CD4-positive, CD25-positive, alpha-beta regulatory T cell (primary cell): ENCODE data around the gene TUBB. TPM values are rescaled to one million over a fixed set of nuclear protein-coding genes. Genes with fewer than 3 reads are reported as not detected.

ENCODE experiments used
- ATAC-seq, 2 donors: fragments of 150-1000 bp; cut with Tn5 transposase; one replicate each; pipeline ENCODE4 v1.10.0; 2021; ENCODE audit warnings: low read depth in 2 of 2, moderate number of reproducible peaks in 2 of 2, moderate library complexity in 1 of 2
- DNase-seq, 3 donors: peaks; one replicate each; pipeline versions ENCODE4 v3.0.0 to v3.0.0-alpha.2; 2012 to 2022; ENCODE audit warnings: mixed read lengths in 1 of 3
- H3K27ac ChIP-seq: one replicate; pipeline ENCODE4 v1.7.0; 2013; ENCODE audit warnings: mild to moderate bottlenecking, low read length; ENCODE audit not compliant: insufficient read depth, poor library complexity, severe bottlenecking
- H3K27me3 ChIP-seq: one replicate; pipeline ENCODE4 v1.7.0; 2013; ENCODE audit warnings: low read length; ENCODE audit not compliant: control insufficient read depth, insufficient read depth
- H3K36me3 ChIP-seq: one replicate; pipeline ENCODE4 v1.7.0; 2013; ENCODE audit warnings: mild to moderate bottlenecking, low read length, moderate library complexity; ENCODE audit not compliant: control insufficient read depth, insufficient read depth
- H3K4me1 ChIP-seq: 2 replicates; pipeline ENCODE4 v1.7.0; 2013; ENCODE audit warnings: mild to moderate bottlenecking, low read length; ENCODE audit not compliant: insufficient read depth, control insufficient read depth, poor library complexity, severe bottlenecking
- H3K4me3 ChIP-seq: one replicate; pipeline ENCODE4 v1.7.0; 2013; ENCODE audit warnings: low read depth, mild to moderate bottlenecking, low read length, moderate library complexity
- H3K9me3 ChIP-seq, 2 experiments: 1 replicate in 1 of 2; 2 replicates in 1 of 2; pipeline ENCODE4 v1.7.0; 2013; ENCODE audit warnings: low read length in 2 of 2, mild to moderate bottlenecking in 1 of 2, moderate library complexity in 1 of 2; ENCODE audit not compliant: control insufficient read depth in 2 of 2
- H3K27ac Mint-ChIP-seq, 3 donors: one replicate each; pipeline ENCODE4 v1.8.0; 2020 to 2022; ENCODE audit warnings: mild to moderate bottlenecking in 3 of 3, mixed read lengths in 3 of 3, moderate library complexity in 2 of 3
- H3K27me3 Mint-ChIP-seq: one replicate; pipeline ENCODE4 v1.8.0; 2022; ENCODE audit warnings: mild to moderate bottlenecking, mixed read lengths
- H3K36me3 Mint-ChIP-seq: one replicate; pipeline ENCODE4 v1.8.0; 2020; ENCODE audit warnings: mixed read lengths
- H3K4me1 Mint-ChIP-seq, 4 donors: one replicate each; pipeline ENCODE4 v1.8.0; 2020 to 2022; ENCODE audit warnings: mixed read lengths in 4 of 4, mild to moderate bottlenecking in 1 of 4
- H3K4me3 Mint-ChIP-seq, 4 donors: one replicate each; pipeline ENCODE4 v1.8.0; 2020 to 2022; ENCODE audit warnings: mild to moderate bottlenecking in 4 of 4, mixed read lengths in 4 of 4, moderate library complexity in 3 of 4
- H3K9me3 Mint-ChIP-seq, 7 donors: one replicate each; pipeline ENCODE4 v1.8.0; 2020 to 2022; ENCODE audit warnings: mixed read lengths in 7 of 7, mild to moderate bottlenecking in 3 of 7, moderate library complexity in 2 of 7
- polyA plus RNA-seq, 4 donors: library from polyadenylated mRNA; unstranded; fragments of 300-500 nt; fragmentation: Illumina TruSeq; gene quantifications; one replicate each; pipeline ENCODE4 v1.2.3, GENCODE V29; 2021
- total RNA-seq: library from RNA; stranded (reverse); gene quantifications from one replicate; pipeline ENCODE4 v1.2.3, GENCODE V29; 2022

Gene TUBB
- total and polyA plus RNA-seq, 5 donors from 2014 or later: 119 to 158 (median 134) TPM

DNA sequence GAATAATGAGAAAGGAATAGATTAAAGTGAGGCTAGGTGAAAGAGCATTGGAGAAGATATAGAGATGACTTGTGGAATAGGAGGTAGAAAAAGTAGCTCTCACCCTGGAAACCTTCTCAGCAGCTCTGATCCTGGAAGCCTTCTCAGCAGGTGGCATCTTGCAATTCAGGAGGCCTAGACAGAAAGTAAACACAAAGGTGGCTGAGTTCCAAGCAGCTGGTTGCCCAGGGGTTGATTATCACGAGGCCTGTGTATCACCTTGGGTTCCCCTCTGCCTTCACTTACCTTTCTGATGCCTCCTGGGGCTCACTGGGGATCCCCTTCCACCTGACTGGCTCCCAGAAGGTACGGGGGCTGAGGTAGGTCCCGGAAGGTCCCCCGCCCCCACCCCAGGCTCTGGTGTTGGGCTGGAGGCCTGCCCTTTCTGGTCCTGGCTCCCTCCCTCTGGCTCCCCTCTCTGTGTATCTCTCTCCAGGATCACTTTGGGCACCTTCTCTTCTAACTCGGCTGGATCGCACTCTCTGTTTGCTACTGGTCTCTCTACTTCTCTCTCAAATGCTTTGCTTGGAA lies 12.8 kb upstream of the TUBB start:
- H3K27ac Mint-ChIP-seq: peak overlapping the region in 2 of 3 donors; percentile 10 to 79
- no peak for ATAC-seq
- peaks cover 64% of the 10 kb centered on the region for H3K36me3 Mint-ChIP-seq
- H3K4me3 Mint-ChIP-seq: peak overlapping the region in 2 of 4 donors; percentile 2 to 30
- peaks cover 5 to 14% (median 10%) of the 10 kb centered on the region in 4 donors for H3K4me1 Mint-ChIP-seq
- Histone ChIP-seq H3K27ac (no peak overlapping the region), H3K4me3 (no peak overlapping the region), H3K27me3 (no peaks in the 10 kb centered on the region), H3K9me3 (no peaks in the 10 kb centered on the region), H3K36me3 (peaks cover 35% of the 10 kb centered on the region), H3K4me1 (no peaks in the 10 kb centered on the region)
- H3K9me3 Mint-ChIP-seq: no peaks in the 10 kb centered on the region
- DNase-seq: no peak
- no peaks in the 10 kb centered on the region for H3K27me3 Mint-ChIP-seq

- no peaks in the 10 kb centered on the region for H3K27me3 ChIP-seq
- Mint-ChIP-seq H3K4me3 (peak overlapping the region in 1 of 4 donors; percentile 1), H3K4me1 (peaks cover 5 to 21% (median 14%) of the 10 kb centered on the region in 4 donors), H3K27ac (peak overlapping the region in 1 of 3 donors; percentile 3), H3K27me3 (no peaks in the 10 kb centered on the region), H3K9me3 (no peaks in the 10 kb centered on the region), H3K36me3 (peaks cover 63% of the 10 kb centered on the region)
- DNase-seq: no peak
- no peak for ATAC-seq
- no peak overlapping the region for H3K4me3 ChIP-seq
- H3K36me3 ChIP-seq: peaks cover 48% of the 10 kb centered on the region
- no peak overlapping the region for H3K27ac ChIP-seq
- no peaks in the 10 kb centered on the region for H3K4me1 ChIP-seq
- no peaks in the 10 kb centered on the region for H3K9me3 ChIP-seq
These were observed 10.9 kb upstream of the TUBB start for GRCh38 chr6:30709101-30709868.

GRCh38 chr6:30711758-30712380 lies 8.3 kb upstream of the TUBB start:
- H3K27me3 ChIP-seq: no peaks in the 10 kb centered on the region
- H3K36me3 Mint-ChIP-seq: peaks cover 54% of the 10 kb centered on the region
- H3K9me3 Mint-ChIP-seq: no peaks in the 10 kb centered on the region
- no peak overlapping the region for H3K4me3 ChIP-seq
- peaks cover 52% of the 10 kb centered on the region for H3K36me3 ChIP-seq
- peak overlapping the region; percentile 44 to 84 (median 79) for H3K27ac Mint-ChIP-seq
- no peak overlapping the region for H3K27ac ChIP-seq
- DNase-seq (peak in 1 of 3 donors; percentile 68), ATAC-seq (no peak)
- H3K4me1 Mint-ChIP-seq: peaks cover 7 to 41% (median 28%) of the 10 kb centered on the region in 4 donors
- peak overlapping the region in 1 of 4 donors; percentile 2 for H3K4me3 Mint-ChIP-seq
- no peaks in the 10 kb centered on the region for H3K27me3 Mint-ChIP-seq
- H3K9me3 ChIP-seq: no peaks in the 10 kb centered on the region
- peaks cover 8% of the 10 kb centered on the region for H3K4me1 ChIP-seq

DNA sequence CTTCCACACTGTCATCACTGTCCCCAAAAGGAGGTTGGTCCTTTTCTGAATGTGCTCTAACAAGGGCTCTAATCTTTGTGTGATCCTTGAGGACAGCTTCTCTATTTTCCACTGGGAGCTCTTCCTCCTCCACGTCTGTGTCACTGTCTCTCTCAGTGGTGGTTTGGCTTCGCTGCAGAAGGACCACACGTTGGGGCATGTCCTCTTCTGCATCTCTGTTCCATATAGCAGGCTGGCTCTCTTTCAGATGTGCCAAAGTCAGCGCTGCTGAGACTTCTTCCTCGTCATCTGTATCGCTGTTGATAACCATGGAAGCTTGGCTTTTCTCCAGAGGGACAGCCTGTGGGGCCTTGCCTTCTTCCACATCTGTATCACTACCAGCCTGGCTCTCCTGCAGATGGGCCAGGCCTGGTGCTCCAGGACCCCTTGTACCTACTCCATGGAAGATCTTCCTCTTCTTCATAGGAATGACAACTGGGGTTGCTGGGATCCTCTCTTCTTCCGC lies 7.7 kb upstream of the TUBB start:
- ATAC-seq: no peak
- no peak overlapping the region for H3K4me3 Mint-ChIP-seq

DNA sequence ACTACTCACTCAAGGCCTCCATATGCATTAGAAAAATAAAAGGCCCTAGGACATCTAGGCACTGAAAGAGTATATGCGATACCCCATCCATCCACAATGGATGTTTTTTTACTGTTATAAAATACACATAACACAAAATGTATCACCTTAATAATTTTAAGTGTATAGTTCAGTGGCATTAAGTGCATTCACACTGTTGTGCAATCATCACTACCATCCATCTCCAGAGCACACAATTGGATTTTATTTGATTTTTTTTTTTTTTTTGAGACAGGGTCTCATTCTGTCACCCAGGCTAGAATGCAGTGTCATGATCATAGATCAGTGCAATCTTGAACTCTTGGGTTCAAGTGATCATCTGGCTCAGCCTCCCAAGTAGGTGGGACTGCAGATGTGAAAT lies 5.9 kb upstream of the TUBB start:
- no peak for DNase-seq
- Mint-ChIP-seq H3K4me1 (peaks cover 9 to 57% (median 41%) of the 10 kb centered on the region in 4 donors), H3K27me3 (no peaks in the 10 kb centered on the region), H3K27ac (no peak overlapping the region), H3K9me3 (peaks cover 0 to 1% (median 0%) of the 10 kb centered on the region in 7 donors), H3K36me3 (peaks cover 45% of the 10 kb centered on the region), H3K4me3 (no peak overlapping the region)
- H3K36me3 ChIP-seq: peaks cover 41% of the 10 kb centered on the region
- no peak overlapping the region for H3K4me3 ChIP-seq
- no peaks in the 10 kb centered on the region for H3K27me3 ChIP-seq
- H3K4me1 ChIP-seq: peaks cover 21% of the 10 kb centered on the region
- no peaks in the 10 kb centered on the region for H3K9me3 ChIP-seq
- no peak overlapping the region for H3K27ac ChIP-seq
- no peak for ATAC-seq

More for the DNA sequence above, 7.7 kb upstream of the TUBB start:
- H3K27ac ChIP-seq: no peak overlapping the region
- no peaks in the 10 kb centered on the region for H3K9me3 Mint-ChIP-seq
- peak overlapping the region; percentile 44 to 84 (median 79) for H3K27ac Mint-ChIP-seq
- no peaks in the 10 kb centered on the region for H3K27me3 ChIP-seq
- DNase-seq: no peak
- H3K27me3 Mint-ChIP-seq: no peaks in the 10 kb centered on the region
- H3K4me1 ChIP-seq: peaks cover 11% of the 10 kb centered on the region
- H3K9me3 ChIP-seq: no peaks in the 10 kb centered on the region
- no peak overlapping the region for H3K4me3 ChIP-seq
- peaks cover 53% of the 10 kb centered on the region for H3K36me3 Mint-ChIP-seq
- H3K36me3 ChIP-seq: peaks cover 46% of the 10 kb centered on the region
- H3K4me1 Mint-ChIP-seq: peaks cover 11 to 48% (median 33%) of the 10 kb centered on the region in 4 donors

GRCh38 chr6:30716879-30717128 lies 3.3 kb upstream of the TUBB start:
- peaks cover 0 to 1% (median 0%) of the 10 kb centered on the region in 7 donors for H3K9me3 Mint-ChIP-seq
- no peaks in the 10 kb centered on the region for H3K27me3 ChIP-seq
- peak overlapping the region; percentile 98 to 100 (median 100) for H3K27ac Mint-ChIP-seq
- peak overlapping the region; percentile 93 to 98 (median 98) for H3K4me3 Mint-ChIP-seq
- peaks cover 31% of the 10 kb centered on the region for H3K4me1 ChIP-seq
- no peaks in the 10 kb centered on the region for H3K9me3 ChIP-seq
- peak overlapping the region; percentile 76 for H3K4me3 ChIP-seq
- H3K36me3 ChIP-seq: peaks cover 32% of the 10 kb centered on the region
- DNase-seq: no peak
- H3K36me3 Mint-ChIP-seq: peaks cover 29% of the 10 kb centered on the region
- peak overlapping the region; percentile 92 for H3K27ac ChIP-seq
- ATAC-seq: no peak
- H3K4me1 Mint-ChIP-seq: peaks cover 15 to 68% (median 50%) of the 10 kb centered on the region in 4 donors
- peaks cover 9% of the 10 kb centered on the region for H3K27me3 Mint-ChIP-seq

- Histone ChIP-seq H3K4me1 (peaks cover 35% of the 10 kb centered on the region), H3K27ac (peak within 1 kb of the TSS; percentile 92), H3K4me3 (peak within 1 kb of the TSS; percentile 92), H3K9me3 (no peaks in the 10 kb centered on the region), H3K36me3 (peaks cover 27% of the 10 kb centered on the region), H3K27me3 (no peaks in the 10 kb centered on the region)
- H3K27ac Mint-ChIP-seq: peak within 1 kb of the TSS; percentile 98 to 100 (median 100)
- DNase-seq: peak; percentile 98 to 100 (median 99)
- peak; percentile 76 to 78 for ATAC-seq
- peaks cover 0 to 1% (median 0%) of the 10 kb centered on the region in 7 donors for H3K9me3 Mint-ChIP-seq
- H3K4me1 Mint-ChIP-seq: peaks cover 15 to 64% (median 46%) of the 10 kb centered on the region in 4 donors
- H3K4me3 Mint-ChIP-seq: peak within 1 kb of the TSS; percentile 93 to 98 (median 98)
- H3K36me3 Mint-ChIP-seq: peaks cover 25% of the 10 kb centered on the region
- H3K27me3 Mint-ChIP-seq: peaks cover 9% of the 10 kb centered on the region
These were observed 2.9 kb upstream of the TUBB start, which contains the start of gene MDC1 for GRCh38 chr6:30717129-30717844. MDC1 (minus strand) TSS chr6:30717281; CDS start chr6:30715175, 2,106 bp downstream.
